ENCODE results near the gene TPH1. TPM values are rescaled to one million over a fixed set of nuclear protein-coding genes. Genes with fewer than 3 reads are reported as not detected.
A peak's percentile ranks its signal among the peaks of the same experiment; 100 is the strongest.

TPH1 gene
- 1 to 10 TPM in 1 of 8 experiments, under 1 TPM in 7; 0.15 to 1.4 (median 0.47) TPM for total RNA-seq

DNA sequence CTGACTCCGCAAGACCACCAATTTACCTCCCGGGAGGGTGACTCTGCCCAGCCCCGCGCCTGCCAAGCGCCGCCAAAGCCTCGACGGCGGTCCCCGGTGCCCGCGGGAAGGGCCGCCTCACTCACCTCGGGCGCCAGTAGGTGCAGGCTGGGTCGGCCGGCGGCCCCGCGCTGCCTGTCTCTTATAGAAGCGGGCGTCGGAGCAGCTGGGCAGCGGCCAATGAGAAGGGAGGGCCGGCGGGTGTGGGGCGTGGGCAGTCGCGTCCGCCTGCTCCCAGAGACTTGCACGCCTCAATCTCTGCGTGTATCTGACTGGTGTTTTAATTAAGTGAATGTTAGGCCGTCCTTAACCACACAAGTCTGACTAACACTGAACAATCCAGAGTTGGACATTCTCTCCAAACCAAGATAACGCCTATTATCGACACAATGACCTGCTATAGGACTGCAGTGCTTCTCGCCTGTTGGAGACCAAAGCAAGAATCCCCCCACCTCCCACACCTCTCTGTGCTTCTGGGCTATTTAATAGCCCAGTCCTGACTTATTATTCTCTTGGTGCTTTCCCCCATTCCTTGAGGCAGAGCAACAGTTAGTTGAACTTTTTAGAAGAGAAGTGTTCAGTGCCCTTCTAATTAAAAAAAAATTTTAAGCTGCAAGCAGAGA, at the start of gene TPH1:
Gene TPH1, minus strand, starts transcription at position 154 of the 662 bp plus-strand sequence. CDS start 5,507 bp downstream, outside the sequence.
- ATAC-seq (replicated peaks in 6 of 8) = peak; percentile 56 to 99 (median 80)
- Histone ChIP-seq H3K4me3 (no peak within 1 kb of the TSS), H3K27ac (no peak within 1 kb of the TSS), H3K4me1 (replicated peaks in 1 of 2) (no peaks in the 10 kb centered on the region)
- 8 to 44% (median 19%) methylated on average over 1 to 5 of the region's 36 CpGs; no CpG with 5 or more reads in 4 of the 10 experiments for WGBS, 10 experiments
- in situ Hi-C loops (cut with MboI; ENCODE audit: low pct_unique_long_range_greater_than_20kb in 2 of 9, low sequenced_read_pairs in 9 of 9, unreplicated experiment in 9 of 9) = no loop called here

DNA sequence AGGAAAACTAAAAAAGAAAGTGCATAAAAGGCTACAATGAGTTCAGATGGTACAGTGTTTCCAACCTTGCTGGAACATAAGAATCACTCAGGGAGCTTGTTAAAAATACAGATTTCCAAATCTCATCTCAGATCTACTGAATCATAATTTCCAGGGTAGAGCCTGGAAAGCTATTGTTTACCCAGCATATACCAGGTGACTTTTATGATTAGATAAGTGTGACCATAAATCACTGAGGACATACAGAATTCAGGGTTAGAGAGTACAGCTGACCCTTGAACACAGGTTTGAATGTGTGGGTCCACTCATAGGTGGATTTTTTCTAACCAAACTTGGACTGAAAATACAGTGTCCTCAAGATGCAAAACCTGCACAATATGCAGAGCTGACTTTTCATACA, 47.9 kb upstream of the TPH1 start:
- H3K4me3 ChIP-seq = no peak overlapping the region
- no peaks in the 10 kb centered on the region for H3K4me1 ChIP-seq (replicated peaks in 1 of 2)
- H3K27ac ChIP-seq = no peak overlapping the region
- in situ Hi-C loops (cut with MboI; ENCODE audit: low pct_unique_long_range_greater_than_20kb in 2 of 9, low sequenced_read_pairs in 9 of 9, unreplicated experiment in 9 of 9) = no loop called here
- ATAC-seq (replicated peaks in 6 of 8) = no peak

DNA sequence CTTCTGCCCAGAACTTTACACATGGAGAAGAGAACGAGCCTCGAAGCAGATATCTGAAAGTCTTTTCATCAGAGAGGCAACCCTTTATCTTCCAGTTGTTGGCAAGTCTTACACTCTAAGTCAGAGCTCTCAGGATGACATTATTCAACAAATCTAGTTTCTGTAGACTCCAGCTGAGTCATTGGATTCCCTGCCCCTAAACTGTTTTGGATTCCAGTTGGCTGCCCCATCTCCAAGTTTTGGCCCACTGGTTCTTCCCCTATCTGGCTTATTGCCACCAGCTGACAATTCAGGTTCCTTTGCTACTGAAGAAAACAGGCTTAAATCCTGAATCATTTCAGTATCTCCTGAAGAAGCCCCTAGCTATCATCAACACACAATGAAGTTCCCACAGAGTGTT, 45.7 kb upstream of the TPH1 start:
- no peak overlapping the region for H3K4me3 ChIP-seq
- H3K27ac ChIP-seq = no peak overlapping the region
- no peak for ATAC-seq (replicated peaks in 6 of 8)
- WGBS, 10 experiments = 93 to 100% (median 97%) methylated on average over 2 of the region's 2 CpGs; no CpG with 5 or more reads in 6 of the 10 experiments
- no peaks in the 10 kb centered on the region for H3K4me1 ChIP-seq (replicated peaks in 1 of 2)
- in situ Hi-C loops (cut with MboI; ENCODE audit: low pct_unique_long_range_greater_than_20kb in 2 of 9, low sequenced_read_pairs in 9 of 9, unreplicated experiment in 9 of 9) = no loop called here

- in situ Hi-C loops (cut with MboI; ENCODE audit: low pct_unique_long_range_greater_than_20kb in 2 of 9, low sequenced_read_pairs in 9 of 9, unreplicated experiment in 9 of 9) = no loop called here
- WGBS, 10 experiments = 60 to 100% (median 90%) methylated on average over 1 to 3 of the region's 3 CpGs; no CpG with 5 or more reads in 1 of the 10 experiments
Observed at GRCh38 chr11:18088966-18089365, 42.9 kb upstream of the TPH1 start.

DNA sequence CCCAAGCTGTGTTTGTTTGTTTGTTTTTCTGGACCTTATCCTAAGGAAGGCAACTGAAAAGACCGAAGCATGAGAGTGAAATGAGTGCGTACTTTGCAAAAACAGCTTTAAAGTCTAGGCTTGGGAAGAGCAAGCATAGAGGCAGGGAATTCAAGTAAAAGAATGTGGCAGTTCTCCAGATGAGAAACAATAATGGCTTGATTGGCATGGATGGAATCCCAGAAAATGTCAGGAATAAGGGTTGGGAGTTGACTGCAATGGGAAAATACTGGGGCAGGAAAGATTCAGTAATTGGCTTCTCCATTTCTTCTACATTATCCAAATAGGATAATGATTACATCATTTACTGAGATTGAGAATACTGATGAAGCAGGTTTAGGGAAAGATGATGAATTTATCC, 42.3 kb upstream of the TPH1 start:
- no peaks in the 10 kb centered on the region for H3K4me1 ChIP-seq (replicated peaks in 1 of 2)
- in situ Hi-C loops (cut with MboI; ENCODE audit: low pct_unique_long_range_greater_than_20kb in 2 of 9, low sequenced_read_pairs in 9 of 9, unreplicated experiment in 9 of 9) = no loop called here
- no peak for ATAC-seq (replicated peaks in 6 of 8)
- WGBS, 10 experiments = 87 to 100% (median 97%) methylated on average over 1 to 2 of the region's 2 CpGs; no CpG with 5 or more reads in 2 of the 10 experiments
- no peak overlapping the region for H3K27ac ChIP-seq
- no peak overlapping the region for H3K4me3 ChIP-seq

More at GRCh38 chr11:18088966-18089365, 42.9 kb upstream of the TPH1 start:
- no peak for ATAC-seq (replicated peaks in 6 of 8)
- H3K4me1 ChIP-seq (replicated peaks in 1 of 2) = no peaks in the 10 kb centered on the region
- no peak overlapping the region for H3K4me3 ChIP-seq
- no peak overlapping the region for H3K27ac ChIP-seq

- no peak for ATAC-seq (replicated peaks in 6 of 8)
- WGBS, 10 experiments = 33 to 100% (median 84%) methylated on average over 1 to 2 of the region's 2 CpGs; no CpG with 5 or more reads in 4 of the 10 experiments
- Histone ChIP-seq H3K4me1 (replicated peaks in 1 of 2) (no peaks in the 10 kb centered on the region), H3K4me3 (no peak overlapping the region), H3K27ac (no peak overlapping the region)
- in situ Hi-C loops (cut with MboI; ENCODE audit: low pct_unique_long_range_greater_than_20kb in 2 of 9, low sequenced_read_pairs in 9 of 9, unreplicated experiment in 9 of 9) = no loop called here
Observed at GRCh38 chr11:18081551-18081950, 35.5 kb upstream of the TPH1 start.

DNA sequence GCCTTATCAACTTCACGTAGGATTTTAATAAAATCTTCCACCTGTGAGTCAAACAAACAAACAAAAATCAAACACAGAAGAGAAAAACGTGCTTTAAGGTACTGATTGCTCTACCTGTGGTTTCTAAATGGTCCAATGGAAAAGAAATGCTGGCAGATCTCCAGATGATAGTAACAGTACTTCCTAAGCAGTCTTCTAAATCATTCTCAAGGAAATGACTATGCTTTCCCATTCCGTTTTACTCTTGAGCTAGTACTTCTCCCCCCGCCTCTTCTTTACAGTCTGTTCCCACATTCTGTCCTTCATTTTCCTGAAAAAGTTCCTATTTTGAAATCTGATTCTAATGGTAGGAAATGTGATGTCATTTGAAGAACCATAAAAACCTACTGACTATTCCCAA, 34.4 kb upstream of the TPH1 start:
- WGBS, 10 experiments = 66 to 100% (median 90%) methylated on average over 2 to 4 of the region's 4 CpGs
- no peak for ATAC-seq (replicated peaks in 6 of 8)
- Histone ChIP-seq H3K4me1 (replicated peaks in 1 of 2) (no peaks in the 10 kb centered on the region), H3K27ac (no peak overlapping the region), H3K4me3 (no peak overlapping the region)
- in situ Hi-C loops (cut with MboI; ENCODE audit: low pct_unique_long_range_greater_than_20kb in 2 of 9, low sequenced_read_pairs in 9 of 9, unreplicated experiment in 9 of 9) = no loop called here

DNA sequence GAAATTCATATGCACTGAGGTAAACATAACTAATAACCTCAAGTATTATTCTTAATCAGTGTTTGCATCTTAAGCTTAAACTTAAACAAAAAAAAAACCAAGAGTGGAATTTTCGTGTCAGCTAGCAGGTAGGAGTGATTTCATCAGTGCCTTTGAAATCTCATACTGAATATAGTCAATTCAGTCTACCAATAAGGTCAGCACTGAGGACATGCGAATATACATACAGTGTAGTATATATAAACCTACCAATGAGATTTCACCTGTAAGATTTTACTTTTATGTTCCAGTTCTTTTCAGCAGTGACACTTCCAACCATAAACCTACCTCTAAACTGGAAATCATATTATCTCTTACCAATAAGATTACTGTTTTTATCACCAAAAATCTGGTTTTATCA, 32.8 kb upstream of the TPH1 start:
- in situ Hi-C loops (cut with MboI; ENCODE audit: low pct_unique_long_range_greater_than_20kb in 2 of 9, low sequenced_read_pairs in 9 of 9, unreplicated experiment in 9 of 9) = no loop called here
- 90 to 100% (median 96%) methylated on average over 2 of the region's 2 CpGs; no CpG with 5 or more reads in 1 of the 10 experiments for WGBS, 10 experiments
- H3K4me3 ChIP-seq = no peak overlapping the region
- no peak for ATAC-seq (replicated peaks in 6 of 8)
- no peaks in the 10 kb centered on the region for H3K4me1 ChIP-seq (replicated peaks in 1 of 2)
- H3K27ac ChIP-seq = no peak overlapping the region

DNA sequence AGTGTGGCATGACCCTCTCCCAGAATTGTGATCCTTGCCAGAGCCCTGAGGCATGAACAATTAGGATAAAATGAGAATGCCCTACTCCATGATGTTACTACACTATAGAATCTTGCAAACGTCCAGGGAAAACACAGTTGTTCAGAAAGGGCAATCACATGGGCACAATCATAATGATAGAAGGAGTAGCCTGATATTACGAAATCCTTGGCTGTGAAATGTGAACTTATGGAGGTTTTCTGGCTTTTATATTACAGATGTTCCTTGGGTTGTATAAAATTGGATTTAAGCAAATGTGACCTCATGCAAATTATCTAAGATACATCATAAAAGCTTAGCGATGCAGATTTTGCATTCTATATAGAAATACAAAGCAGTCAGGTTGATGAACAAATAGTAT, 29.4 kb upstream of the TPH1 start:
- no peak overlapping the region for H3K4me3 ChIP-seq
- no peak overlapping the region for H3K27ac ChIP-seq
- in situ Hi-C loops (cut with MboI; ENCODE audit: low pct_unique_long_range_greater_than_20kb in 2 of 9, low sequenced_read_pairs in 9 of 9, unreplicated experiment in 9 of 9) = no loop called here
- WGBS, 10 experiments = 72 to 100% (median 97%) methylated on average over 1 to 3 of the region's 3 CpGs
- ATAC-seq (replicated peaks in 6 of 8) = no peak
- H3K4me1 ChIP-seq (replicated peaks in 1 of 2) = no peaks in the 10 kb centered on the region

DNA sequence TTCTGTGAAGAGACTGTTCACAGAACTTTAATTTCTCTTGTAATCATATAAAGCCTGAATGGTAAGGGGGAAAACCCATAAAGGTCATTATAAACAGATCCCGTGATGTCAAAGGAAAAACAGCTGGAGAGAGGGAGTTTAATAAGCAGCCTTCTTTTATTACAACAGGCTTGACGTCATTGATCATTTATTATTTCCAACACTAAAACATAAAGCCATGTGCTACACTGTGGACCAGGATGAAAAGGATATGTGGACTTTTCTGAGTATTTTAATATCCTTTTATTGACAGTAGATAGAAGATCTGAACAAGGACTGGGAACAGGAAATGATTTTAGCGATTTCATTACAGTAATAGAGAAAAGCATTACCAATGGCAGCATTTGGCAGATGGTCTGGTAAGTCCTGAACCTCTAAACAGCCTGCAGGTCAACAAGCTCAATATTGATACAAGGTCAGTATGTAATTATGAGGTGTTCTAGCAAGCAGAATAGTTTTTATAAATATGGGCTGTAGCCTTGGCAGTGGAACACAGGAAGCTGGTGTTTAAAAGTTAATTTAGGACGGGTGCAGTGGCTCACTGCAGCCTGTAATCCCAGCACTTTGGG, 25.1 kb upstream of the TPH1 start:
- no peak overlapping the region for H3K4me3 ChIP-seq
- H3K4me1 ChIP-seq (replicated peaks in 1 of 2) = no peaks in the 10 kb centered on the region
- in situ Hi-C loops (cut with MboI; ENCODE audit: low pct_unique_long_range_greater_than_20kb in 2 of 9, low sequenced_read_pairs in 9 of 9, unreplicated experiment in 9 of 9) = no loop called here
- ATAC-seq (replicated peaks in 6 of 8) = peak in 1 of 8 experiments; percentile 67
- WGBS, 10 experiments = 31 to 100% (median 80%) methylated on average over 1 to 4 of the region's 4 CpGs; no CpG with 5 or more reads in 1 of the 10 experiments
- H3K27ac ChIP-seq = no peak overlapping the region

DNA sequence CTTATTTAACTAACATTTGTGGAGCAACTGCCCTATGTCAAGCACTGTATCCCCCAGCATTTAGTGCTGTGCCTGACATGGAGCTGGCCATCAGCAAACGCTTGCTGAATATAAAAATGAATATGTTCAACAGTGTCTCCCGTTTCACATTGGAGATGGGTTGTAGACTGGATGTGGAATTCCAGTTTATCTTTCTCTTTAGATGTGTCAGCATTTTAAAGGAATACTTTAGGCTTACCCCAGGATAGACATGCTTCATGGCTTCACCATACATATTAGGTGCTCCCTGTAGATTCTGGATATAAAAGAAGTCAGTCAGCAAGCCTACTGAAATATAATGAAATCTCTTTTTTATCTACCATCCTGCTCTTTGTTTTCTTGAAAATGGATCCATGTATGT, 21.3 kb upstream of the TPH1 start:
- in situ Hi-C loops (cut with MboI; ENCODE audit: low pct_unique_long_range_greater_than_20kb in 2 of 9, low sequenced_read_pairs in 9 of 9, unreplicated experiment in 9 of 9) = no loop called here
- ATAC-seq (replicated peaks in 6 of 8) = no peak
- Histone ChIP-seq H3K4me1 (replicated peaks in 1 of 2) (no peaks in the 10 kb centered on the region), H3K27ac (no peak overlapping the region), H3K4me3 (no peak overlapping the region)
- 40 to 100% (median 79%) methylated on average over 1 to 2 of the region's 2 CpGs; no CpG with 5 or more reads in 3 of the 10 experiments for WGBS, 10 experiments

GRCh38 chr11:18066626-18067025, 20.6 kb upstream of the TPH1 start:
- 29 to 100% (median 86%) methylated on average over 1 to 2 of the region's 2 CpGs; no CpG with 5 or more reads in 2 of the 10 experiments for WGBS, 10 experiments
- H3K27ac ChIP-seq = no peak overlapping the region
- in situ Hi-C loops (cut with MboI; ENCODE audit: low pct_unique_long_range_greater_than_20kb in 2 of 9, low sequenced_read_pairs in 9 of 9, unreplicated experiment in 9 of 9) = no loop called here
- no peaks in the 10 kb centered on the region for H3K4me1 ChIP-seq (replicated peaks in 1 of 2)
- ATAC-seq (replicated peaks in 6 of 8) = no peak
- no peak overlapping the region for H3K4me3 ChIP-seq

DNA sequence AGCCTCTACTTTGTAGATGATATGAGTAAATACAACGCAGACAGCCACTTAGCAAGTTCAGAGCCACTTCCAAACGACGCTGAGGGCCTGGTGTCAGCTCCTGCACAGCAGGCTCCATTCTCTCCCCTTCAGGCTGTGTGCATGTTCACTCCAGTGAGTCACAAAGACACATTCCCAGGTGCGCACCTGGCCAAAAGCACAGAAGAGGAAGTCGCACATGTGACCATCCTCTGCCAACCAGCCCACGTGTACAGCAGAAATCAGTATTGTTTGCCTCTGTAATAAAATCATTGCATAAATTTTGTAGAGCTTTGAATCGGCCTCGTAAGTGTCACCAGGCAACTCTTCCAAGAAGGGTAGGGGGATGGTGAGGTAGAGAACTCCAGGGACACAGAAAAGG, 19.5 kb upstream of the TPH1 start:
- 71 to 100% (median 89%) methylated on average over 1 to 7 of the region's 8 CpGs; no CpG with 5 or more reads in 4 of the 10 experiments for WGBS, 10 experiments
- H3K4me1 ChIP-seq (replicated peaks in 1 of 2) = no peaks in the 10 kb centered on the region
- no peak overlapping the region for H3K4me3 ChIP-seq
- no peak overlapping the region for H3K27ac ChIP-seq
- in situ Hi-C loops (cut with MboI; ENCODE audit: low pct_unique_long_range_greater_than_20kb in 2 of 9, low sequenced_read_pairs in 9 of 9, unreplicated experiment in 9 of 9) = no loop called here
- no peak for ATAC-seq (replicated peaks in 6 of 8)
